Hepatocyte (in vitro differentiated cells): Measurements from ENCODE around the gene TP53.

Experiments
- CTCF ChIP-seq: fragments of 200-600 bp; sonication (generic); IDR thresholded peaks from 2 replicates; pipeline ENCODE4 v1.5.1; 2016; ENCODE audit warnings: antibody characterized with exemption, mild to moderate bottlenecking; ENCODE audit not compliant: poor library complexity
- EZH2 ChIP-seq: fragments of 200-600 bp; sonication (generic); IDR thresholded peaks from 2 replicates; pipeline ENCODE4 v1.6.1; 2016; ENCODE audit warnings: antibody characterized with exemption, mild to moderate bottlenecking, borderline replicate concordance
- EZH2phosphoT487 ChIP-seq: fragments of 200-600 bp; sonication (generic); IDR thresholded peaks from one replicate; pipeline ENCODE4 v1.6.1; 2018; ENCODE audit warnings: antibody characterized with exemption, mild to moderate bottlenecking, low read depth, moderate library complexity; ENCODE audit not compliant: unreplicated experiment, severe bottlenecking

DNA sequence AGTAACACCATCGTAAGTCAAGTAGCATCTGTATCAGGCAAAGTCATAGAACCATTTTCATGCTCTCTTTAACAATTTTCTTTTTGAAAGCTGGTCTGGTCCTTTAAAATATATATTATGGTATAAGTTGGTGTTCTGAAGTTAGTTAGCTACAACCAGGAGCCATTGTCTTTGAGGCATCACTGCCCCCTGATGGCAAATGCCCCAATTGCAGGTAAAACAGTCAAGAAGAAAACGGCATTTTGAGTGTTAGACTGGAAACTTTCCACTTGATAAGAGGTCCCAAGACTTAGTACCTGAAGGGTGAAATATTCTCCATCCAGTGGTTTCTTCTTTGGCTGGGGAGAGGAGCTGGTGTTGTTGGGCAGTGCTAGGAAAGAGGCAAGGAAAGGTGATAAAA, 14.1 kb downstream of the TP53 start:
- TF ChIP-seq CTCF (peak; percentile 51), EZH2phosphoT487 (no peak), EZH2 (no peak)
